ENCODE data around the gene SGIP1.

Gene SGIP1

DNA sequence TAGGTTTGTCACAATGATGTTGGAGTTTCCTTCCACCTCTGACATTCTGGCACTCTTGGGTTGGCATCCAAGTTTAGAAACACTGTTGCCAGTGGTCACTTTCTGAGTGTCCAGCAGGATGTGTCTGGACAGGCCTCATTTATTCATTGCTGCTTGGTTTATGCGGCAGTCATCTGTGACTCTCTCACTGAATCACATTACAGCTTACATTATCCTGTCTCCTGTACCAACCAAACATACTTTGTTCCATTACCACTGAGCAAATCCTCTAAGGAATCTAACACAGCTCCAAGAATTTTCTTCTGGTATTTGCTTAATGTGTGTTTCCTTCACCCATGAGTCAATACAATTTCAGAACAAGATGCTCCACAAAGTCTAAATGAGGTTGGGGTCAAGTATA, 19.9 kb downstream of the SGIP1 start:
- Histone ChIP-seq H3K4me1 (ENCODE audit: insufficient read depth, low read length) (peaks cover 3% of the 10 kb centered on the region; the same call in 1 of the 2 replicates), H3K9ac (ENCODE audit: low read depth, low read length) (no peak overlapping the region), H3K9me3 (ENCODE audit: control insufficient read depth, insufficient read depth, low read length) (no peaks in the 10 kb centered on the region), H3K36me3 (ENCODE audit: insufficient read depth, low read length) (no peaks in the 10 kb centered on the region)

DNA sequence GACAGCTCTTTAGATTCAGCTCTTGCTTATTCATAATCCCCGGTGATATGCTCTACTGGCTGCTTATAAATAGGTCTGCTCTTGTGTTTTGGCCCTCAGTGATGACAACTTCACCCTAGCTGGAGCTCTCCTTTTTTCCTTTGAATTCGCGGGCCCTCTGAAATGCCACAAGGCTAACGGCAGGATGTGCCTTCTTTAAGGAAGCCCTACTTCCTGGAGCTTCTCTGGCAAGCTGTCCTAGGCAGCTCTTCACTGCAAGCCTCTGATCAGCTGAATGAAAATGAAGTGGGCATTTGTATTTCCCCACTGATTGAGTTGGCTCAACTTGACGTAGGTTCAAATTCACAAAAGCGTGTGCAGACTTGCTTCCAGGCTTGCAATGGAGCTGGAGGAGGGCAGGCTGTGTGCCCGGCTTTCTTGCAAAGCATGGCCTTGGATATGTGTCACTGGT, 22.2 kb downstream of the SGIP1 start:
- H3K4me1 ChIP-seq (ENCODE audit: insufficient read depth, low read length) = peaks cover 3% of the 10 kb centered on the region; the same call in 1 of the 2 replicates
- H3K9me3 ChIP-seq (ENCODE audit: control insufficient read depth, insufficient read depth, low read length) = no peaks in the 10 kb centered on the region
- H3K36me3 ChIP-seq (ENCODE audit: insufficient read depth, low read length) = no peaks in the 10 kb centered on the region
- no peak overlapping the region for H3K9ac ChIP-seq (ENCODE audit: low read depth, low read length)

- Histone ChIP-seq H3K9me3 (ENCODE audit: control insufficient read depth, insufficient read depth, low read length) (no peaks in the 10 kb centered on the region), H3K36me3 (ENCODE audit: insufficient read depth, low read length) (no peaks in the 10 kb centered on the region)
Observed at GRCh38 chr1:66557157-66557556, 23.2 kb downstream of the SGIP1 start.

GRCh38 chr1:66559517-66559916, 25.6 kb downstream of the SGIP1 start:
- Histone ChIP-seq H3K4me1 (ENCODE audit: insufficient read depth, low read length) (peaks cover 23% of the 10 kb centered on the region), H3K9me3 (ENCODE audit: control insufficient read depth, insufficient read depth, low read length) (no peaks in the 10 kb centered on the region), H3K36me3 (ENCODE audit: insufficient read depth, low read length) (no peaks in the 10 kb centered on the region), H3K9ac (ENCODE audit: low read depth, low read length) (no peak overlapping the region)

More at GRCh38 chr1:66557157-66557556, 23.2 kb downstream of the SGIP1 start:
- peaks cover 3% of the 10 kb centered on the region; the same call in 1 of the 2 replicates for H3K4me1 ChIP-seq (ENCODE audit: insufficient read depth, low read length)
- no peak overlapping the region for H3K9ac ChIP-seq (ENCODE audit: low read depth, low read length)

GRCh38 chr1:66562561-66562960, 28.6 kb downstream of the SGIP1 start:
- Histone ChIP-seq H3K36me3 (ENCODE audit: insufficient read depth, low read length) (no peaks in the 10 kb centered on the region), H3K4me1 (ENCODE audit: insufficient read depth, low read length) (peaks cover 23% of the 10 kb centered on the region), H3K9ac (ENCODE audit: low read depth, low read length) (no peak overlapping the region), H3K9me3 (ENCODE audit: control insufficient read depth, insufficient read depth, low read length) (no peaks in the 10 kb centered on the region)

DNA sequence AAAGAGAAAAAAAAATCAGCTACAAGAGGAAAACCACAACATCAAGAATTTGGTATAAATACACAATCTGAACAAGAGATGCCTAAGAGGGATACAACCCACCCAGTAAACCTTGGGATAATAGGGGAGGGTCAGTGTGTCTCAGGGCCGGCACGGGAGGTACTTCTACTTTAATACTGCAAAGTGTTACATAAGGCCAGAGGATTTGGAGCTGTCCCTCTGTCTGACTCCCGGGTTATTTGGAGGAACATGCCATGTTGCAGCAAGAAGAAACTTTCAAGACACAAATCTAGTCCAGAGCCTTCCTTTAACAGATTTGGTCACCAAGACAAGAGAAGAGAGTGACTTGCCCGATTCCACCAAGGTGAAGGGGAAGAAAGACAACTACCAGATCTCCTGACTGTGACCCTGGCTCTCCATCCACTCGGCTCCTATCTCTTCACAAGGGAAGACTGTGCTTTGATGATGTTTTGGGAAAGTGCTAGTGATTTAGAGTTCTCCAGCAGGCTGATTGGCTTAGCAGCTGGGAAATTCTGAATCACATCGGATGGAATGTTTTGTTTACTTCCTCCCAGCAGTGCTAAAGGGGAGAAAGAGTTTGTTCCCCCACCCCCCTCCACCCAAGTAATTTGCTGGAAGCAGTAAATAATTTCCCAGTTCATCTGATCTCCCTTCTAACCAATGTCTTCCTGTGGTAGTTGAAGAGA, 29.3 kb downstream of the SGIP1 start:
- peaks cover 23% of the 10 kb centered on the region for H3K4me1 ChIP-seq (ENCODE audit: insufficient read depth, low read length)
- H3K9me3 ChIP-seq (ENCODE audit: control insufficient read depth, insufficient read depth, low read length) = no peaks in the 10 kb centered on the region
- no peaks in the 10 kb centered on the region for H3K36me3 ChIP-seq (ENCODE audit: insufficient read depth, low read length)
- no peak overlapping the region for H3K9ac ChIP-seq (ENCODE audit: low read depth, low read length)

- Histone ChIP-seq H3K9ac (ENCODE audit: low read depth, low read length) (no peak overlapping the region), H3K4me1 (ENCODE audit: insufficient read depth, low read length) (peaks cover 23% of the 10 kb centered on the region), H3K9me3 (ENCODE audit: control insufficient read depth, insufficient read depth, low read length) (no peaks in the 10 kb centered on the region), H3K36me3 (ENCODE audit: insufficient read depth, low read length) (no peaks in the 10 kb centered on the region)
Observed at GRCh38 chr1:66563941-66564630, 30.1 kb downstream of the SGIP1 start.

DNA sequence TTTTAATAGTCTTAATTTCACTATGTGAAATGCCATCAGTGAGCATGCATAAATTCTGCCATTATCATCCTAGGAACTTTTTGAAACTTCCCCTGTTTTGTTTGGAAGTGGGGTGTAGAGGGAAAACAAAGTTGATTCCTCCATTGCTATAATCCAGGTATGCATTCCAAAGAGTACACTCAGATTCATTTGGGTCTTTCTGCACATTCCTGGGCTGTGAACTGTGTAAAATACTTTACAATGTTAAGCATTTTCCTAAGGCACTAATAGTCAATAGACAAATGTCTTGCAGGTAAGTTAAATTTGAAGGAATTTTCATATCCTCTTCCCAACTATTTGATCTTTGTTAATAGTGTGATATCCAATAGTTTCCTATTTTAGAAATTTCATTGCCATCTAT, 36.2 kb downstream of the SGIP1 start:
- Histone ChIP-seq H3K36me3 (ENCODE audit: insufficient read depth, low read length) (no peaks in the 10 kb centered on the region), H3K9ac (ENCODE audit: low read depth, low read length) (no peak overlapping the region), H3K9me3 (ENCODE audit: control insufficient read depth, insufficient read depth, low read length) (no peaks in the 10 kb centered on the region), H3K4me1 (ENCODE audit: insufficient read depth, low read length) (no peaks in the 10 kb centered on the region)

DNA sequence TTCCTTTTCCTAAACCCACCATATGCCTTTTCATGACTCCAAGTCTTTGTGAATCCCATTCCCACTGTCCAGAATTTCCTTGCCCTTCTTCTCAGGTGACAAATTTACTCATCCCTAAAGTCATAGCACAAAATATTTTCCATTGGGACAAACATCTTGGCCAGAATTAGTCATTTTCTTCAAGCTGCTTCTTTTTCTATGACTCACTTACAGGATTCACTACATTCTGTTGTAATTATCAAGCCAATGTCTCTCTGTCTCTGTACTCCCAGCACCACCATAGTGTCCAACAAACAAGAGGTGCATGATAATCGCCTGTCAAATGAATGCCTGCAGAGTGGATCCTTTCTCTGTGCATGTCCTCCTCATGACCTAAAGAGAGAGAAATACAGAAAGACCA, 37.8 kb downstream of the SGIP1 start:
- no peaks in the 10 kb centered on the region for H3K4me1 ChIP-seq (ENCODE audit: insufficient read depth, low read length)
- H3K9me3 ChIP-seq (ENCODE audit: control insufficient read depth, insufficient read depth, low read length) = no peaks in the 10 kb centered on the region
- no peaks in the 10 kb centered on the region for H3K36me3 ChIP-seq (ENCODE audit: insufficient read depth, low read length)
- no peak overlapping the region for H3K9ac ChIP-seq (ENCODE audit: low read depth, low read length)

DNA sequence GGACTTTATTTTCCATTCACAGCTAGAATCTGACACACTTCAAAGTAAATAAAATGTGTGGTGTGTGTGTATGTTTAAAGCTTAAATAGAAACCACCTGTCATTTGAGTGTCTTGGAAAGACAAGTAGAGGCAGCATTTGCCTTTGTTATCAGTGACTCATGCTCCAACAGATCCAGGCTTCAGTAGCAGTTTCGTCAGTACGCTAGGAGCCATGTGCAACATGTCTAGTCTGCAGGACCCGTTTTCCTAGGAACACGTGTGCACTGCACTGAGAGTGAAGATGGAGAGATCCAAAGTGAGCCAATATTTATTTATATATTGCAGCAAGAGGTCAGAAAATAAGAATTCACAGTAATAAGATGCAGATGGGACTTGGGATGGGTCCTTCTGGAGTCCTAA, 41.8 kb downstream of the SGIP1 start:
- H3K9me3 ChIP-seq (ENCODE audit: control insufficient read depth, insufficient read depth, low read length) = no peaks in the 10 kb centered on the region
- H3K36me3 ChIP-seq (ENCODE audit: insufficient read depth, low read length) = no peaks in the 10 kb centered on the region
- no peaks in the 10 kb centered on the region for H3K4me1 ChIP-seq (ENCODE audit: insufficient read depth, low read length)
- H3K9ac ChIP-seq (ENCODE audit: low read depth, low read length) = no peak overlapping the region

DNA sequence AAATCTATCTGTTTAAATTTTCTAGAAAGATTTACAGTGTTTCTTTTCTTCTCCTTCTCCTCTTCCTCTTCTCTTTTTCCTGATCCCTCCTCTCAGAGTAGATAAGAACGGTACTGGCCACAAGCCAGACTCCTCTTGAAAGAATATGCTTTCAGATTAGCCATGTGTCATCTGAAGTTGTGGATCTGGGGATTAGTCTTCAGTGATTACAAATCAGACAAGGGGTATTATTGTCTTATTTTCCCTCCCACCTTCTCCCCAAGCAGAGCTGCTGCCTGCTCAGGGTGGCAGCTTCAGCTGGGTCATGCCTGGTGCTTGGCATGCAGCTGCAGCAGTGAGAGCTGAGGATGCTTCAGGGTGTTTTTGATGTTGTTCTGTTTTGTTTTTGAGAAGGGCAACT, 42.7 kb downstream of the SGIP1 start:
- Histone ChIP-seq H3K36me3 (ENCODE audit: insufficient read depth, low read length) (no peaks in the 10 kb centered on the region), H3K9ac (ENCODE audit: low read depth, low read length) (no peak overlapping the region), H3K9me3 (ENCODE audit: control insufficient read depth, insufficient read depth, low read length) (no peaks in the 10 kb centered on the region), H3K4me1 (ENCODE audit: insufficient read depth, low read length) (no peaks in the 10 kb centered on the region)

GRCh38 chr1:66578841-66579240, 44.9 kb downstream of the SGIP1 start:
- Histone ChIP-seq H3K9me3 (ENCODE audit: control insufficient read depth, insufficient read depth, low read length) (no peaks in the 10 kb centered on the region), H3K9ac (ENCODE audit: low read depth, low read length) (no peak overlapping the region), H3K4me1 (ENCODE audit: insufficient read depth, low read length) (no peaks in the 10 kb centered on the region), H3K36me3 (ENCODE audit: insufficient read depth, low read length) (no peaks in the 10 kb centered on the region)

GRCh38 chr1:66580081-66580480, 46.1 kb downstream of the SGIP1 start:
- Histone ChIP-seq H3K9me3 (ENCODE audit: control insufficient read depth, insufficient read depth, low read length) (no peaks in the 10 kb centered on the region), H3K9ac (ENCODE audit: low read depth, low read length) (no peak overlapping the region), H3K36me3 (ENCODE audit: insufficient read depth, low read length) (no peaks in the 10 kb centered on the region), H3K4me1 (ENCODE audit: insufficient read depth, low read length) (no peaks in the 10 kb centered on the region)

DNA sequence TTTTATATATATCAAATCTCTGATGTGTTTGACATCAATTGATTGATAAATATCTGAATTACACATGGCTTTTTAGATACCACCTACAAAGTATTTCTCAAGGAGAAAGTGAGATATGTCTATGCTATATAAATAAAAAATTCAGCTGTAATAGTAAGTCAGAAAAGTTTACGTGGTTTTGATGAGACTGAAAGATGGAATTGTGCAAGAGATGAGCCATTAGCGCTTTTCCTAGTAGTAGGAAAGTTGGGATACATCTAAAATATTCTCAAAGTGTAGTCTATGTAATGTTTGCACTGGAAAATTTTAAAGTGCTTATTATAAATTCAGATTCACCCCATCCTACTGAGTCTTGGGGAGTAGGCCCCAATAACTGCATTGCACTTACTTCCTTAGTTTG, 49.1 kb downstream of the SGIP1 start:
- Histone ChIP-seq H3K9me3 (ENCODE audit: control insufficient read depth, insufficient read depth, low read length) (no peaks in the 10 kb centered on the region), H3K36me3 (ENCODE audit: insufficient read depth, low read length) (no peaks in the 10 kb centered on the region), H3K9ac (ENCODE audit: low read depth, low read length) (no peak overlapping the region), H3K4me1 (ENCODE audit: insufficient read depth, low read length) (no peaks in the 10 kb centered on the region)

GRCh38 chr1:66585002-66585401, 51.0 kb downstream of the SGIP1 start:
- no peaks in the 10 kb centered on the region for H3K4me1 ChIP-seq (ENCODE audit: insufficient read depth, low read length)
- H3K9ac ChIP-seq (ENCODE audit: low read depth, low read length) = no peak overlapping the region
- H3K9me3 ChIP-seq (ENCODE audit: control insufficient read depth, insufficient read depth, low read length) = no peaks in the 10 kb centered on the region
- H3K36me3 ChIP-seq (ENCODE audit: insufficient read depth, low read length) = no peaks in the 10 kb centered on the region; the same call in 1 of the 2 replicates
